GM12878 (cell line): ENCODE results near the gene TICRR. TPM values are rescaled to one million over a fixed set of nuclear protein-coding genes. Genes with fewer than 3 reads are reported as not detected.

Experiments
- ATAC-seq: fragments of 200-7000 bp; cut with Tn5 transposase; 3 replicates; pipeline ENCODE4 v1.9.1; 2020; ENCODE audit warnings: mild to moderate bottlenecking, moderate library complexity
- BruUV-seq: library from RNA; stranded (reverse); fragments of 400-500 nt; replicated peaks from 2 replicates; lab custom pipeline; 2021; lab: Mats Ljungman, UMichigan
- CTCF ChIA-PET: fragments of 300-600 bp; sonication (Branson Sonifier 250); formaldehyde crosslinking; extraction: SDS; loops from one replicate; lab custom pipeline; 2021; ENCODE audit warnings: inconsistent platforms; lab: Yijun Ruan, JAX
- POLR2A ChIA-PET: fragments of 350-600 bp; formaldehyde crosslinking; extraction: SDS; loops from one replicate; lab custom pipeline; 2021; ENCODE audit warnings: inconsistent platforms; lab: Charles Lee
- RAD21 ChIA-PET: fragments of 300-600 bp; sonication (Branson Sonifier 250); formaldehyde crosslinking; loops from one replicate; lab custom pipeline; 2023; ENCODE audit warnings: antibody characterized with exemption; ENCODE audit not compliant: unreplicated experiment; lab: Charles Lee
- SMC1A ChIA-PET: fragments of 300-600 bp; sonication (Branson Sonifier 250); formaldehyde crosslinking; loops from one replicate; lab custom pipeline; 2023; ENCODE audit not compliant: unreplicated experiment, uncharacterized antibody; lab: Charles Lee
- DNase-seq: peaks from one replicate; pipeline ENCODE4 v3.0.0-alpha.2; 2011; ENCODE audit warnings: low read depth, low spot score
- FAIRE-seq: peaks from 3 replicates; lab custom pipeline; 2011; peaks lifted over from hg19 to GRCh38; lab: Jason Lieb, UNC
- H2AFZ ChIP-seq: 2 replicates; pipeline ENCODE4 v1.6.0; 2011; ENCODE audit warnings: low read depth, low read length, control low read depth; ENCODE audit not compliant: control insufficient read depth
- H3K27ac ChIP-seq: 2 replicates; pipeline ENCODE4 v1.5.1; 2011; ENCODE audit warnings: control low read depth; ENCODE audit not compliant: control insufficient read depth, insufficient read depth
- H3K27me3 ChIP-seq, 2 experiments: replicated peaks in 1 of 2; 2 replicates each; pipeline versions ENCODE4 v1.6.0 to v1.6.1; 2011; ENCODE audit warnings: low read length in 1 of 2; ENCODE audit not compliant: control insufficient read depth in 2 of 2, insufficient read depth in 2 of 2
- H3K36me3 ChIP-seq, 2 experiments: 2 replicates each; pipeline ENCODE4 v1.5.1; 2011; ENCODE audit warnings: low read length in 1 of 2; ENCODE audit not compliant: control insufficient read depth in 2 of 2, insufficient read depth in 2 of 2
- H3K4me1 ChIP-seq: 2 replicates; pipeline ENCODE4 v1.6.1; 2011; ENCODE audit warnings: mild to moderate bottlenecking, low read length, moderate library complexity, mixed read lengths; ENCODE audit not compliant: control insufficient read depth, insufficient read depth
- H3K4me2 ChIP-seq: 2 replicates; pipeline ENCODE4 v1.6.0; 2011; ENCODE audit warnings: control low read depth; ENCODE audit not compliant: control insufficient read depth, insufficient read depth
- H3K4me3 ChIP-seq: fragments of 200-600 bp; sonication (generic); 2 replicates; pipeline ENCODE4 v1.5.1; 2016
- H3K79me2 ChIP-seq: 2 replicates; pipeline ENCODE4 v1.6.0; 2011; ENCODE audit warnings: low read length; ENCODE audit not compliant: control insufficient read depth, insufficient read depth
- H3K9ac ChIP-seq: 2 replicates; pipeline ENCODE4 v1.8.0; 2011; ENCODE audit warnings: low read length, control low read depth, mixed read lengths; ENCODE audit not compliant: control insufficient read depth, insufficient read depth
- H3K9me3 ChIP-seq: replicated peaks from 3 replicates; pipeline ENCODE4 v1.5.1; 2011; ENCODE audit warnings: mild to moderate bottlenecking, low read length; ENCODE audit not compliant: control insufficient read depth, insufficient read depth
- H4K20me1 ChIP-seq: 2 replicates; pipeline ENCODE4 v1.6.0; 2011; ENCODE audit not compliant: control insufficient read depth, insufficient read depth
- BCL11A ChIP-seq: IDR thresholded peaks from 2 replicates; pipeline ENCODE4 v1.6.1; 2011; ENCODE audit warnings: low read depth, low read length
- CBX5 ChIP-seq: sonication (generic); IDR thresholded peaks from 2 replicates; pipeline ENCODE4 v1.6.1; 2016; ENCODE audit warnings: low read depth, moderate library complexity, mild to moderate bottlenecking, inconsistent platforms
- E4F1 ChIP-seq: fragments of 450-650 bp; IDR thresholded peaks from 2 replicates; pipeline ENCODE4 v1.6.1; 2018; ENCODE audit warnings: borderline replicate concordance, mild to moderate bottlenecking; ENCODE audit not compliant: partially characterized antibody
- EGR1 ChIP-seq, 2 experiments: IDR thresholded peaks; 1 replicate in 1 of 2; 2 replicates in 1 of 2; pipeline ENCODE4 v1.6.1; 2011 to 2012; ENCODE audit warnings: low read depth in 2 of 2, low read length in 2 of 2, borderline replicate concordance in 1 of 2, mild to moderate bottlenecking in 1 of 2, moderate library complexity in 1 of 2
- JUND ChIP-seq: IDR thresholded peaks from 2 replicates; pipeline ENCODE4 v1.6.1; 2012; ENCODE audit warnings: low read depth, mild to moderate bottlenecking, low read length, improper control_type of control experiment, moderate library complexity
- MEF2A ChIP-seq: IDR thresholded peaks from 2 replicates; pipeline ENCODE4 v1.6.1; 2011; ENCODE audit warnings: low read depth, mild to moderate bottlenecking, low read length, moderate library complexity; ENCODE audit not compliant: insufficient read depth
- NFXL1 ChIP-seq: fragments of 450-650 bp; IDR thresholded peaks from 2 replicates; pipeline ENCODE4 v1.6.1; 2017; ENCODE audit warnings: antibody characterized with exemption, mild to moderate bottlenecking, borderline replicate concordance
- NR2C1 ChIP-seq: fragments of 450-650 bp; IDR thresholded peaks from 2 replicates; pipeline ENCODE4 v1.6.1; 2017; ENCODE audit warnings: antibody characterized with exemption, mild to moderate bottlenecking, moderate library complexity
- RCOR1 ChIP-seq: conservative IDR thresholded peaks from 2 replicates; pipeline ENCODE4 v1.6.1; 2012; ENCODE audit warnings: low read depth, low read length, improper control_type of control experiment
- SMAD1 ChIP-seq: fragments of 450-650 bp; IDR thresholded peaks from 2 replicates; pipeline ENCODE4 v1.6.1; 2018; ENCODE audit warnings: mild to moderate bottlenecking, low read depth; ENCODE audit not compliant: partially characterized antibody
- SMAD5 ChIP-seq: IDR thresholded peaks from 2 replicates; pipeline ENCODE4 v1.6.1; 2016; ENCODE audit warnings: antibody characterized with exemption, low read depth
- SMC3 ChIP-seq: IDR thresholded peaks from 2 replicates; pipeline ENCODE4 v1.6.1; 2011; ENCODE audit warnings: low read length, improper control_type of control experiment, borderline replicate concordance
- TARDBP ChIP-seq: IDR thresholded peaks from 2 replicates; pipeline ENCODE4 v1.6.1; 2016; ENCODE audit warnings: borderline replicate concordance
- WGBS: methylation state at CpG from one replicate; pipeline ENCODE4 v1.1.6; 2016; ENCODE audit warnings: low lambda C conversion rate; ENCODE audit not compliant: insufficient replicate concordance, insufficient coverage; ENCODE audit errors: missing lambda C conversion rate; 5-methylcytosine and 5-hydroxymethylcytosine counted together
- in situ Hi-C: fragments of 300-500 bp; cut with MboI; formaldehyde crosslinking; loops from 9 replicates; pipeline ENCODE4 v1.14.3; 2018; ENCODE audit warnings: mixed read lengths
- intact Hi-C: fragments of 100-400 bp; cut with micrococcal nuclease; formaldehyde crosslinking; loops from one replicate; pipeline ENCODE4 v1.14.2; 2022; ENCODE audit not compliant: unreplicated experiment
- polyA plus RNA-seq, 11 experiments: library from polyadenylated mRNA; depleted of rRNA in 4 of 11; unstranded in 6 of 11; stranded (reverse) in 5 of 11; fragments of >200 nt; fragmentation: Nextera tagmentation in 4 of 11; fragmentation: Illumina TruSeq in 1 of 11; extraction: Ambion mirVana in 4 of 11; extraction: Trizol in 1 of 11; gene quantifications; 1 replicate in 1 of 11; 2 replicates in 10 of 11; pipeline versions ENCODE4 v1.2.1 to v1.2.3, GENCODE V29; 2011 to 2016; ENCODE audit warnings: inconsistent platforms in 2 of 11, missing spikeins in 2 of 11, low read depth in 1 of 11
- total RNA-seq, 4 experiments: library from RNA; depleted of rRNA in 3 of 4; stranded (reverse); fragments of >200 nt in 3 of 4; fragmentation: Illumina TruSeq in 1 of 4; extraction: Trizol in 1 of 4; gene quantifications; 2 replicates each; pipeline versions ENCODE4 v1.2.1 to v1.2.3, GENCODE V29; 2013 to 2021

Gene TICRR
- total and polyA plus RNA-seq, 10 of the 15 experiments (the other 5 are each of a cell fraction or from before 2014, with no cell fraction given), result 0.58 to 21.5 (median 11.5) TPM

- no peak overlapping the region for H3K4me3 ChIP-seq
- DNase-seq, result no peak
- H3K4me2 ChIP-seq, result no peak overlapping the region
- H3K9me3 ChIP-seq, result no peaks in the 10 kb centered on the region; the same call in 2 of the 3 replicates
- no peaks in the 10 kb centered on the region for H4K20me1 ChIP-seq
- intact Hi-C loops, result no loop called here
- no peak overlapping the region for H3K9ac ChIP-seq
- H2AFZ ChIP-seq, result no peak overlapping the region
- ChIA-PET RAD21 (no interaction called here), CTCF (interaction anchor here (1.3 kb wide), 1 partner anchor 72 kb away, joined by 4 read pairs; no protein-coding TSS in a partner anchor), POLR2A (interaction anchor here (1.0 kb wide), 1 partner anchor 8 kb away, joined by 3 read pairs; the partner anchor contains the start of gene TICRR)
- no peak for TF ChIP-seq SMAD5
- no peak for TF ChIP-seq RCOR1
- TF ChIP-seq NFXL1, result no peak
- no peak for TF ChIP-seq MEF2A
- no peak for TF ChIP-seq NR2C1
- no peak for TF ChIP-seq BCL11A
- TF ChIP-seq SMAD1, result no peak
- no peak for TF ChIP-seq JUND
- no peak for TF ChIP-seq E4F1
- TF ChIP-seq EGR1 (IDR thresholded peaks at IDR 0.05; ENCODE audit: borderline replicate concordance in 1 of 2, low read depth in 2 of 2, low read length in 2 of 2), result no peak
- no peak for TF ChIP-seq CBX5
- TF ChIP-seq TARDBP, result no peak
- TF ChIP-seq SMC3, result no peak
- TF ChIP-seq, all 136 proteins: peak for 0
- FAIRE-seq (no peak), ATAC-seq (no peak)
- Histone ChIP-seq H3K27ac (no peak overlapping the region), H3K36me3 (no peaks in the 10 kb centered on the region), H3K4me1 (no peaks in the 10 kb centered on the region), H3K79me2 (no peaks in the 10 kb centered on the region), H3K27me3 (no peaks in the 10 kb centered on the region; a peak in 2 of 4 replicates)
- no TSS peak for BruUV-seq
- in situ Hi-C loops, result no loop called here
- SMC1A ChIA-PET, result no interaction called here
- 29% methylated on average over 5 of the region's 5 CpGs for WGBS
Observed at GRCh38 chr15:89566621-89567294, 8.5 kb upstream of the TICRR start.
